K562 (cell line): ENCODE measurements around the gene N4BP3. TPM values are rescaled to one million over a fixed set of nuclear protein-coding genes. Genes with fewer than 3 reads are reported as not detected.

Experiments
- ATAC-seq: fragments of 200-7000 bp; cut with Tn5 transposase; 3 replicates; pipeline ENCODE4 v1.9.1; 2020; ENCODE audit warnings: moderate library complexity
- BruUV-seq: library from RNA; stranded (reverse); fragments of 400-500 nt; replicated peaks from 2 replicates; lab custom pipeline; 2021; lab: Mats Ljungman, UMichigan
- CTCF ChIA-PET: fragments of 300-600 bp; formaldehyde crosslinking; extraction: SDS; loops from one replicate; lab custom pipeline; 2021; ENCODE audit warnings: low intra/inter-chr PET ratio; lab: Yijun Ruan, JAX
- POLR2A ChIA-PET: fragments of 300-600, 350-650 bp; sonication (Branson Sonifier 250); formaldehyde crosslinking; extraction: SDS; loops from one replicate; lab custom pipeline; 2021; ENCODE audit warnings: antibody characterized with exemption, inconsistent platforms; lab: Yijun Ruan, JAX
- DNase-seq, 4 experiments: peaks; one replicate each; pipeline versions ENCODE4 v3.0.0 to v3.0.0-alpha.2; 2011 to 2018; ENCODE audit warnings: low spot score in 3 of 4, mixed read lengths in 3 of 4; ENCODE audit errors: extremely low read depth in 1 of 4
- FAIRE-seq: peaks from 2 replicates; lab custom pipeline; 2011; peaks lifted over from hg19 to GRCh38; lab: Jason Lieb, UNC
- H2AFZ ChIP-seq: 2 replicates; pipeline ENCODE4 v1.6.0; 2011; ENCODE audit warnings: low read depth, low read length, control low read depth, inconsistent platforms
- H3K27ac ChIP-seq: fragments of 200-600 bp; 3 replicates; pipeline ENCODE4 v1.8.0; 2011; ENCODE audit warnings: low read depth, mild to moderate bottlenecking, control low read depth, inconsistent platforms, low read length, moderate library complexity, mixed read lengths; ENCODE audit errors: extremely low read depth
- H3K27me3 ChIP-seq, 2 experiments: fragments of 300-600 bp in 1 of 2; 2 replicates in 1 of 2; 3 replicates in 1 of 2; pipeline versions ENCODE4 v1.6.0 to v1.8.0; 2011; ENCODE audit warnings: inconsistent platforms in 2 of 2, low read length in 2 of 2, mild to moderate bottlenecking in 1 of 2, mixed read lengths in 1 of 2, moderate library complexity in 1 of 2; ENCODE audit not compliant: control insufficient read depth in 2 of 2, insufficient read depth in 2 of 2
- H3K36me3 ChIP-seq: fragments of 300-600 bp; 3 replicates; pipeline ENCODE4 v1.8.0; 2011; ENCODE audit warnings: mild to moderate bottlenecking, low read length, inconsistent platforms; ENCODE audit not compliant: control insufficient read depth, insufficient read depth
- H3K4me1 ChIP-seq, 2 experiments: fragments of 200-600 bp in 1 of 2; replicated peaks in 1 of 2; 2 replicates in 1 of 2; 3 replicates in 1 of 2; pipeline versions ENCODE4 v1.5.1 to v1.8.0; 2011; ENCODE audit warnings: inconsistent platforms in 2 of 2, low read length in 2 of 2, mild to moderate bottlenecking in 1 of 2, mixed read lengths in 1 of 2, moderate library complexity in 1 of 2; ENCODE audit not compliant: control insufficient read depth in 2 of 2, insufficient read depth in 2 of 2
- H3K4me2 ChIP-seq: 2 replicates; pipeline ENCODE4 v1.6.1; 2011; ENCODE audit warnings: low read length, control low read depth, inconsistent platforms, mixed read lengths; ENCODE audit not compliant: insufficient read depth
- H3K4me3 ChIP-seq: fragments of 200-600 bp; sonication (generic), shearing (Covaris generic); 2 replicates; pipeline ENCODE4 v1.5.1; 2016; ENCODE audit warnings: control low read depth, inconsistent platforms
- H3K79me2 ChIP-seq: fragments of 200-600 bp; 3 replicates; pipeline ENCODE4 v1.8.0; 2011; ENCODE audit warnings: low read length, inconsistent platforms; ENCODE audit not compliant: control insufficient read depth, insufficient read depth
- H3K9ac ChIP-seq, 2 experiments: 2 replicates each; pipeline versions ENCODE4 v1.6.0 to v1.6.1; 2011; ENCODE audit warnings: low read depth in 2 of 2, low read length in 2 of 2, control low read depth in 1 of 2, inconsistent platforms in 1 of 2, mild to moderate bottlenecking in 1 of 2, mixed read lengths in 1 of 2; ENCODE audit not compliant: insufficient read depth in 1 of 2
- H3K9me1 ChIP-seq: one replicate; pipeline ENCODE4 v1.6.0; 2011; ENCODE audit warnings: inconsistent platforms, mild to moderate bottlenecking, low read length, moderate library complexity; ENCODE audit not compliant: control insufficient read depth, insufficient read depth
- H3K9me3 ChIP-seq: replicated peaks from 2 replicates; pipeline ENCODE4 v1.5.1; 2011; ENCODE audit warnings: low read depth, low read length, inconsistent platforms; ENCODE audit not compliant: control insufficient read depth, insufficient read depth
- H4K20me1 ChIP-seq: replicated peaks from 2 replicates; pipeline ENCODE4 v1.6.1; 2011; ENCODE audit warnings: low read length, inconsistent platforms, mixed read lengths; ENCODE audit not compliant: control insufficient read depth, insufficient read depth
- BCL6 ChIP-seq: fragments of 250-450 bp; sonication (Bioruptor Pico); IDR thresholded peaks from 2 replicates; pipeline ENCODE4 v1.4.0; 2020
- DPF2 ChIP-seq: fragments of 450-650 bp; IDR thresholded peaks from 2 replicates; pipeline ENCODE4 v1.6.1; 2016
- EP400 ChIP-seq: fragments of 450-650 bp; IDR thresholded peaks from 2 replicates; pipeline ENCODE4 v1.6.1; 2017; ENCODE audit warnings: antibody characterized with exemption, mild to moderate bottlenecking, moderate library complexity
- FOXA3 ChIP-seq, 2 experiments: fragments of 450-650 bp in 1 of 2; sonication (generic) in 1 of 2; formaldehyde crosslinking; IDR thresholded peaks in 1 of 2; conservative IDR thresholded peaks in 1 of 2; 2 replicates each; pipeline versions ENCODE4 v1.4.0 to v1.8.0; 2020 to 2022; ENCODE audit warnings: mild to moderate bottlenecking in 2 of 2, missing genetic modification reagents in 1 of 2
- LARP7 ChIP-seq: fragments of 450-650 bp; IDR thresholded peaks from 2 replicates; pipeline ENCODE4 v1.6.1; 2016
- MEF2D ChIP-seq: conservative IDR thresholded peaks from 2 replicates; pipeline ENCODE4 v1.6.1; 2016; ENCODE audit warnings: low read depth, missing genetic modification characterization, missing compliant biosample characterization
- POLR2H ChIP-seq: IDR thresholded peaks from 2 replicates; pipeline ENCODE4 v1.6.1; 2016; ENCODE audit warnings: missing genetic modification characterization, low read depth, mild to moderate bottlenecking, control low read depth, missing compliant biosample characterization, moderate library complexity
- RCOR1 ChIP-seq, 2 experiments: IDR thresholded peaks; 2 replicates each; pipeline ENCODE4 v1.6.1; 2012; ENCODE audit warnings: low read depth in 2 of 2, low read length in 2 of 2, borderline replicate concordance in 1 of 2, improper control_type of control experiment in 1 of 2
- TEAD1 ChIP-seq, 2 experiments: fragments of 450-650 bp in 1 of 2; sonication (generic) in 1 of 2; formaldehyde crosslinking; IDR thresholded peaks; 2 replicates each; pipeline versions ENCODE4 v1.4.0 to v1.8.0; 2020 to 2022; ENCODE audit warnings: mild to moderate bottlenecking in 2 of 2, missing genetic modification reagents in 1 of 2
- ZBTB5 ChIP-seq: fragments of 450-650 bp; IDR thresholded peaks from 2 replicates; pipeline ENCODE4 v1.6.1; 2017; ENCODE audit warnings: antibody characterized with exemption
- ZC3H8 ChIP-seq: fragments of 450-650 bp; IDR thresholded peaks from 2 replicates; pipeline ENCODE4 v1.6.1; 2017
- ZNF12 ChIP-seq: sonication (generic); formaldehyde crosslinking; IDR thresholded peaks from 2 replicates; pipeline ENCODE4 v1.4.0; 2020; ENCODE audit warnings: mild to moderate bottlenecking, missing genetic modification reagents
- ZNF253 ChIP-seq: fragments of 250-450 bp; sonication (Bioruptor Pico); conservative IDR thresholded peaks from 2 replicates; pipeline ENCODE4 v1.6.1; 2021; ENCODE audit warnings: mild to moderate bottlenecking
- ZNF354B ChIP-seq: fragments of 250-450 bp; sonication (Bioruptor Pico); IDR thresholded peaks from 2 replicates; pipeline ENCODE4 v1.4.0; 2020
- ZSCAN29 ChIP-seq: fragments of 450-650 bp; IDR thresholded peaks from 2 replicates; pipeline ENCODE4 v1.6.1; 2017
- WGBS: fragments of 100-300 bp; shearing (Covaris generic); methylation state at CpG from one replicate; pipeline ENCODE4 v1.1.6; 2016; ENCODE audit warnings: low coverage, mixed read lengths; ENCODE audit not compliant: insufficient coverage; ENCODE audit errors: missing lambda C conversion rate; 5-methylcytosine and 5-hydroxymethylcytosine counted together
- in situ Hi-C: fragments of 300-500 bp; cut with MboI; formaldehyde crosslinking; loops from 4 replicates; pipeline ENCODE4 v1.15.0; 2018; ENCODE audit warnings: inconsistent platforms, mixed read lengths
- intact Hi-C: fragments of 100-400 bp; cut with micrococcal nuclease; formaldehyde crosslinking; loops from 2 replicates; pipeline ENCODE4 v1.14.2; 2022
- polyA plus RNA-seq, 8 experiments: library from polyadenylated mRNA; depleted of rRNA in 4 of 8; stranded (reverse) in 5 of 8; unstranded in 3 of 8; fragments of >200 nt; fragmentation: Nextera tagmentation in 2 of 8; fragmentation: Illumina TruSeq in 1 of 8; extraction: Ambion mirVana in 2 of 8; extraction: Trizol in 1 of 8; gene quantifications; 2 replicates each; pipeline versions ENCODE4 v1.2.1 to v1.2.3, GENCODE V29; 2011 to 2014; ENCODE audit warnings: inconsistent platforms in 1 of 8, missing spikeins in 1 of 8
- total RNA-seq, 7 experiments: library from RNA; depleted of rRNA in 6 of 7; stranded (reverse); fragments of >200 nt in 6 of 7; fragmentation: Illumina TruSeq in 2 of 7; extraction: Trizol in 2 of 7; gene quantifications; 2 replicates each; pipeline versions ENCODE4 v1.2.1 to v1.2.3, GENCODE V29; 2011 to 2021; ENCODE audit warnings: low replicate concordance in 1 of 7
- TF ChIP-seq, protein P1 (sequence below): sonication (generic); formaldehyde crosslinking; IDR thresholded peaks from 2 replicates; pipeline ENCODE4 v1.8.0; 2022; ENCODE audit warnings: mild to moderate bottlenecking, missing genetic modification reagents

The N4BP3 gene
- total and polyA plus RNA-seq, 9 of the 15 experiments (the other 6 are each of a cell fraction or from before 2014, with no cell fraction given): 0.06 to 7.0 (median 2.4) TPM

DNA sequence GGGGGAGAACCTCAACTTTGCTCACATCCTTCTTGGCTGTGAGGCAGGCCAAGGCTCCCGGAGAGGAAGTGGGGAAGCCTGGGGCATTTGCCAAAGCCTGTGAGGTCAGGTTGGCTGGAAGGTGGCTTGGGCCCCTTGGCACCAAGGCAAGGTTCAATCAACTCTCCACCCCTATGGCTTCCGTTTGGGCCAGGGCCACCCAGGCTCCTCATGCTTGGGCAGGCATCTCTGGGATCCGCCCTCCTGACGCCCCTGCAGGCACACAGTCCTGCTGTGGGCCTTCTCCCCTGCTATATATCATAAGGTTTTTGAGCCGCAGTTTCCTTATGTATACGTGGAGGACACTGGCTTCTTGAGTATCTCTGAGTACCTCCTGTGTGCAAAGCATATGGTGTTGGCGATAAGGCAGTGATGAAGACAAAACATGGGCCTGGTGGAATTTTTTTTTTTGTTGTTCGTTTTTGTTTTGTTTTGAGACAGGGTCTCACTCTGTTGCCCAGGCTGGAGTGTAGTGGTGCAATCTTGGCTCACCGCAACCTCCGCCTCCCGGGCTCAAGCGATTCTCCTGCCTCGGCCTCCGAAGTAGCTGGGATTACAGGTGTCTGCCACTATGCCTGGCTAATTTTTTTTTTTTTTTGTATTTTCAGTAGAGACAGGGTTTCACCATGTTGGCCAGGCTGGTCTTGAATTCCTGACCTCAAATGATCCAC lies 14.1 kb downstream of the N4BP3 start (continued):
- peak; percentile 80 for TF ChIP-seq EP400
- peak; percentile 98 for TF ChIP-seq DPF2
- peak; percentile 62; the same call in 1 of the 2 replicates for TF ChIP-seq LARP7
- TF ChIP-seq, all 486 proteins: peak for 161; not testable (repeated sequence) for 325

DNA sequence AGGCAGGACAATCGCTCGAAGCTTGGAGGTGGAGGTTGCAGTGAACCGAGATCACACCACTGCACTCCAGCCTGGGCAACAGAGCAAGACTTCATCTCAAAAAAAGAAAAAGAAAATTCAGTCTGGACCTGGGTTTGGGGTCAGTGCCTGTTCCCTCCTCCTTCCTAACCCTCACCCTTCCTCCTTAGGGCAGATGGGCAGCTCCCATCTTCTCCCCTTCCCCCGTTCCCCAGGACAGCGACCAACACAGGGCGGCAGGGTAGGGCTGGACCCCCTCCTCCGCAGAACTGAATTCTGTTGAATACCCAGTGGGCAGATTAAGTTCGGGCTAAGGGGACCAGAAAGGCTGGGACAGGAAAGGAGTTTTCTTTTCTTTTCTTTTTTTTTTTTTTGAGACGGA lies 16.0 kb downstream of the N4BP3 start:
- H3K79me2 ChIP-seq: peaks cover 35% of the 10 kb centered on the region
- peaks cover 11% of the 10 kb centered on the region for H3K36me3 ChIP-seq
- no TSS peak for BruUV-seq
- no peak for DNase-seq
- H3K9me3 ChIP-seq: no peaks in the 10 kb centered on the region
- 79% methylated on average over 6 of the region's 9 CpGs for WGBS
- FAIRE-seq: no peak
- peaks cover 29 to 61% of the 10 kb centered on the region in 2 experiments for H3K4me1 ChIP-seq
- in situ Hi-C loops: no loop called here
- no peaks in the 10 kb centered on the region for H3K9me1 ChIP-seq
- H3K9ac ChIP-seq: peak overlapping the region in 1 of 2 experiments; percentile 71; a peak in 1 of 4 replicates
- no peak for ATAC-seq
- H3K4me3 ChIP-seq: no peak overlapping the region
- no peak overlapping the region for H3K4me2 ChIP-seq
- H3K27ac ChIP-seq: peak overlapping the region; percentile 45; the same call in 2 of the 3 replicates
- intact Hi-C loops: no loop called here
- POLR2A ChIA-PET: interaction anchor here (0.7 to 1.6 kb wide), 4 partner anchors 9 to 923 kb away, joined by 3 to 5 read pairs (median 4); no protein-coding TSS in a partner anchor
- 0 out of 2 replicates have a peak overlapping the region, but pooled peaks have one; percentile 37 for H2AFZ ChIP-seq
- CTCF ChIA-PET: no interaction called here
- no peaks in the 10 kb centered on the region for H3K27me3 ChIP-seq
- 0 out of 2 replicates have a peak, but pooled peaks cover 4% of the 10 kb centered on the region for H4K20me1 ChIP-seq
- TF ChIP-seq TEAD1 (CRISPR knock-in tag; IDR thresholded peaks at IDR 0.05) (no peak), ZNF12 (no peak), MEF2D (tag) (no peak), ZNF253 (no peak), ZNF354B (CRISPR knock-in tag) (no peak), ZSCAN29 (no peak), ZBTB5 (no peak), POLR2H (tag) (no peak), FOXA3 (CRISPR knock-in tag; conservative IDR thresholded peaks at IDR 0.05 in 1 of 2, IDR thresholded peaks at IDR 0.05 in 1 of 2) (no peak), BCL6 (CRISPR knock-in tag) (no peak), ZC3H8 (no peak), RCOR1 (IDR thresholded peaks at IDR 0.05; ENCODE audit: borderline replicate concordance in 1 of 2, low read depth in 2 of 2, low read length in 2 of 2) (no peak)
- TF ChIP-seq, protein P1, sequence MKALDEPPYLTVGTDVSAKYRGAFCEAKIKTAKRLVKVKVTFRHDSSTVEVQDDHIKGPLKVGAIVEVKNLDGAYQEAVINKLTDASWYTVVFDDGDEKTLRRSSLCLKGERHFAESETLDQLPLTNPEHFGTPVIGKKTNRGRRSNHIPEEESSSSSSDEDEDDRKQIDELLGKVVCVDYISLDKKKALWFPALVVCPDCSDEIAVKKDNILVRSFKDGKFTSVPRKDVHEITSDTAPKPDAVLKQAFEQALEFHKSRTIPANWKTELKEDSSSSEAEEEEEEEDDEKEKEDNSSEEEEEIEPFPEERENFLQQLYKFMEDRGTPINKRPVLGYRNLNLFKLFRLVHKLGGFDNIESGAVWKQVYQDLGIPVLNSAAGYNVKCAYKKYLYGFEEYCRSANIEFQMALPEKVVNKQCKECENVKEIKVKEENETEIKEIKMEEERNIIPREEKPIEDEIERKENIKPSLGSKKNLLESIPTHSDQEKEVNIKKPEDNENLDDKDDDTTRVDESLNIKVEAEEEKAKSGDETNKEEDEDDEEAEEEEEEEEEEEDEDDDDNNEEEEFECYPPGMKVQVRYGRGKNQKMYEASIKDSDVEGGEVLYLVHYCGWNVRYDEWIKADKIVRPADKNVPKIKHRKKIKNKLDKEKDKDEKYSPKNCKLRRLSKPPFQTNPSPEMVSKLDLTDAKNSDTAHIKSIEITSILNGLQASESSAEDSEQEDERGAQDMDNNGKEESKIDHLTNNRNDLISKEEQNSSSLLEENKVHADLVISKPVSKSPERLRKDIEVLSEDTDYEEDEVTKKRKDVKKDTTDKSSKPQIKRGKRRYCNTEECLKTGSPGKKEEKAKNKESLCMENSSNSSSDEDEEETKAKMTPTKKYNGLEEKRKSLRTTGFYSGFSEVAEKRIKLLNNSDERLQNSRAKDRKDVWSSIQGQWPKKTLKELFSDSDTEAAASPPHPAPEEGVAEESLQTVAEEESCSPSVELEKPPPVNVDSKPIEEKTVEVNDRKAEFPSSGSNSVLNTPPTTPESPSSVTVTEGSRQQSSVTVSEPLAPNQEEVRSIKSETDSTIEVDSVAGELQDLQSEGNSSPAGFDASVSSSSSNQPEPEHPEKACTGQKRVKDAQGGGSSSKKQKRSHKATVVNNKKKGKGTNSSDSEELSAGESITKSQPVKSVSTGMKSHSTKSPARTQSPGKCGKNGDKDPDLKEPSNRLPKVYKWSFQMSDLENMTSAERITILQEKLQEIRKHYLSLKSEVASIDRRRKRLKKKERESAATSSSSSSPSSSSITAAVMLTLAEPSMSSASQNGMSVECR (CRISPR knock-in tag): no peak
